HCT116 (cell line): ENCODE measurements around the gene C1orf141. TPM values are rescaled to one million over a fixed set of nuclear protein-coding genes. Genes with fewer than 3 reads are reported as not detected.

Experiments
- ATAC-seq: fragments of 200-7000 bp; cut with Tn5 transposase; 2 replicates; pipeline ENCODE4 v1.9.1; 2020; ENCODE audit warnings: mild to moderate bottlenecking, moderate library complexity
- BruUV-seq: library from RNA; stranded (reverse); fragments of 400-500 nt; replicated peaks from 2 replicates; lab custom pipeline; 2021; lab: Mats Ljungman, UMichigan
- CTCF ChIA-PET: fragments of 300-600 bp; sonication (Branson Sonifier 250); formaldehyde crosslinking; loops from one replicate; lab custom pipeline; 2021; ENCODE audit warnings: antibody characterized with exemption; lab: Charles Lee
- POLR2A ChIA-PET: fragments of 300-600, 350-600 bp; sonication (Branson Sonifier 250); formaldehyde crosslinking; loops from one replicate; lab custom pipeline; 2021; ENCODE audit warnings: antibody characterized with exemption; lab: Charles Lee
- RAD21 ChIA-PET, 2 experiments: fragments of 300-600 bp; sonication (Branson Sonifier 250); formaldehyde crosslinking; loops; one replicate each; lab custom pipeline; 2023; ENCODE audit warnings: low total read pairs in 2 of 2; ENCODE audit not compliant: uncharacterized antibody in 2 of 2, unreplicated experiment in 2 of 2, low non-redundant PET in 1 of 2; lab: Charles Lee
- DNase-seq: peaks from one replicate; pipeline ENCODE4 v3.0.0-alpha.2; 2010; ENCODE audit warnings: low read depth, low spot score
- H2AFZ ChIP-seq: fragments of 200-600 bp; shearing (Covaris generic), sonication (generic); 2 replicates; pipeline ENCODE4 v1.6.1; 2017; ENCODE audit warnings: low read depth, mixed run types, mixed read lengths, antibody characterized with exemption, low read length; ENCODE audit not compliant: poor library complexity, severe bottlenecking
- H3K27ac ChIP-seq: 2 replicates; pipeline ENCODE4 v1.5.1; 2012; ENCODE audit warnings: low read depth, low read length
- H3K27me3 ChIP-seq: fragments of 200-600 bp; sonication (generic); 2 replicates; pipeline ENCODE4 v1.6.1; 2016; ENCODE audit warnings: mixed run types, low read length, mixed read lengths; ENCODE audit not compliant: insufficient read depth
- H3K36me3 ChIP-seq, 2 experiments: fragments of 200-500 bp in 1 of 2; fragments of 200-600 bp in 1 of 2; sonication (Bioruptor generic) in 1 of 2; sonication (generic) in 1 of 2; 2 replicates each; pipeline versions ENCODE4 v1.5.1 to v1.6.1; 2014 to 2016; ENCODE audit warnings: low read length in 2 of 2, inconsistent platforms in 1 of 2, mixed read lengths in 1 of 2, mixed run types in 1 of 2; ENCODE audit not compliant: insufficient read depth in 2 of 2, control insufficient read depth in 1 of 2
- H3K4me1 ChIP-seq, 2 experiments: fragments of 200-600 bp in 1 of 2; sonication (generic) in 1 of 2; 2 replicates each; pipeline versions ENCODE4 v1.5.1 to v1.6.1; 2012 to 2017; ENCODE audit warnings: low read length in 2 of 2, inconsistent platforms in 1 of 2, mild to moderate bottlenecking in 1 of 2, mixed read lengths in 1 of 2, mixed run types in 1 of 2, moderate library complexity in 1 of 2; ENCODE audit not compliant: insufficient read depth in 2 of 2, control insufficient read depth in 1 of 2
- H3K4me2 ChIP-seq: fragments of 200-600 bp; sonication (generic); 2 replicates; pipeline ENCODE4 v1.6.1; 2017; ENCODE audit warnings: mixed run types, low read length, mixed read lengths
- H3K4me3 ChIP-seq, 2 experiments: fragments of 200-600 bp in 1 of 2; sonication (generic) in 1 of 2; replicated peaks in 1 of 2; 2 replicates each; pipeline ENCODE4 v1.5.1; 2011 to 2016; ENCODE audit warnings: low read length in 2 of 2, control low read depth in 1 of 2, low read depth in 1 of 2, mild to moderate bottlenecking in 1 of 2, mixed read lengths in 1 of 2, mixed run types in 1 of 2
- H3K79me2 ChIP-seq: fragments of 200-600 bp; sonication (generic); 2 replicates; pipeline ENCODE4 v1.6.1; 2017; ENCODE audit warnings: mild to moderate bottlenecking, mixed run types, low read length, moderate library complexity, mixed read lengths; ENCODE audit not compliant: insufficient read depth
- H3K9ac ChIP-seq: fragments of 200-600 bp; sonication (generic); 2 replicates; pipeline ENCODE4 v1.6.1; 2016; ENCODE audit warnings: low read length, mixed read lengths
- H3K9me2 ChIP-seq: fragments of 200-600 bp; sonication (generic), shearing (Covaris generic); 2 replicates; pipeline ENCODE4 v1.6.1; 2017; ENCODE audit warnings: mixed run types, mild to moderate bottlenecking, moderate library complexity; ENCODE audit not compliant: insufficient read depth
- H3K9me3 ChIP-seq, 2 experiments: fragments of 200-500 bp in 1 of 2; fragments of 200-600 bp in 1 of 2; sonication (Bioruptor generic) in 1 of 2; sonication (generic) in 1 of 2; 2 replicates each; pipeline ENCODE4 v1.6.1; 2014 to 2017; ENCODE audit warnings: low read length in 2 of 2, mixed read lengths in 2 of 2, inconsistent platforms in 1 of 2, low read depth in 1 of 2, mild to moderate bottlenecking in 1 of 2, mixed run types in 1 of 2, moderate library complexity in 1 of 2; ENCODE audit not compliant: control insufficient read depth in 1 of 2, insufficient read depth in 1 of 2
- H4K20me1 ChIP-seq: fragments of 200-600 bp; sonication (generic), shearing (Covaris generic); 2 replicates; pipeline ENCODE4 v1.6.1; 2017; ENCODE audit warnings: mixed run types, mild to moderate bottlenecking, moderate library complexity; ENCODE audit not compliant: insufficient read depth
- CEBPB ChIP-seq: IDR thresholded peaks from 2 replicates; pipeline ENCODE4 v1.6.1; 2012; ENCODE audit warnings: low read depth
- ELF1 ChIP-seq: IDR thresholded peaks from 2 replicates; pipeline ENCODE4 v1.6.1; 2012; ENCODE audit warnings: low read depth, borderline replicate concordance
- EZH2 ChIP-seq: fragments of 200-600 bp; sonication (generic); IDR thresholded peaks from 2 replicates; pipeline ENCODE4 v1.6.1; 2017; ENCODE audit warnings: antibody characterized with exemption, mixed run types
- FOSL1 ChIP-seq: IDR thresholded peaks from 2 replicates; pipeline ENCODE4 v1.6.1; 2012; ENCODE audit warnings: low read depth
- RAD21 ChIP-seq: IDR thresholded peaks from 2 replicates; pipeline ENCODE4 v1.6.1; 2012; ENCODE audit warnings: low read depth, mild to moderate bottlenecking
- SIN3A ChIP-seq: IDR thresholded peaks from 2 replicates; pipeline ENCODE4 v1.6.1; 2012; ENCODE audit warnings: low read depth
- SP1 ChIP-seq: IDR thresholded peaks from 2 replicates; pipeline ENCODE4 v1.6.1; 2012; ENCODE audit warnings: low read depth
- ZNF274 ChIP-seq: fragments of 200-500 bp; sonication (Bioruptor generic); IDR thresholded peaks from 2 replicates; pipeline ENCODE4 v1.6.1; 2014; ENCODE audit warnings: mild to moderate bottlenecking, low read depth, low read length, inconsistent platforms
- intact Hi-C: fragments of 100-400 bp; cut with micrococcal nuclease; formaldehyde crosslinking; loops from 2 replicates; pipeline ENCODE4 v1.10.0; 2022
- total RNA-seq: library from RNA; stranded (reverse); gene quantifications from one replicate; pipeline ENCODE4 v1.2.1, GENCODE V29; 2021; ENCODE audit not compliant: unreplicated experiment
- TF ChIP-seq, protein P1 (sequence below), 3 experiments: fragments of 200-600 bp in 1 of 3; sonication (generic) in 1 of 3; IDR thresholded peaks in 2 of 3; conservative IDR thresholded peaks in 1 of 3; 2 replicates each; pipeline ENCODE4 v1.5.1; 2012 to 2017; ENCODE audit warnings: low read depth in 2 of 3, low read length in 2 of 3, antibody characterized with exemption in 1 of 3, borderline replicate concordance in 1 of 3, control low read depth in 1 of 3, mild to moderate bottlenecking in 1 of 3, mixed read lengths in 1 of 3, mixed run types in 1 of 3, moderate library complexity in 1 of 3; ENCODE audit not compliant: insufficient read depth in 1 of 3
- TF ChIP-seq, protein P2 (sequence below): IDR thresholded peaks from 2 replicates; pipeline ENCODE4 v1.6.1; 2012; ENCODE audit warnings: low read depth
- TF ChIP-seq, protein P3 (sequence below): IDR thresholded peaks from 2 replicates; pipeline ENCODE4 v1.6.1; 2012
- TF ChIP-seq, protein P4 (sequence below): IDR thresholded peaks from 2 replicates; pipeline ENCODE4 v1.6.1; 2012

The C1orf141 gene
- total RNA-seq, 1 experiment from 2014 or later: not detected

DNA sequence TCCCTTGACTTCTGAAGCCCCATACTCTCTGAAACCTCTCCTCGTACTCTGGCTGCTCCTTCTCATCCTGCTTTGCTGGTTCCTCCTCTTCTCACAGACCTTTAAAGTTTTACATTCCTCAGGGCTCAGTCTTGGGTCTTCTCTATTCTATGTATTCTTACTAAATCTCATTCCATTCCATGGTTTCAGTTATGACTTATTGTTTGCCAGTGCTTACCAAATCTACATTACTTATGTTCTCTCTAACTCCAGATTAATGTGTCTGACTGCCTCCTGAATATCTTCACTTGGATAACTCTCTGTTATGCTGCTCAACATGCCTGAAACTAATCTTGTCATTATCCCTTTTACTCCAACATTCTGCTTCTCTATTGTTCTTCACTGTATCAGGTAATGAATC, 75.4 kb downstream of the C1orf141 start:
- Histone ChIP-seq H3K27me3 (no peaks in the 10 kb centered on the region), H3K4me1 (peaks cover 7 to 29% of the 10 kb centered on the region in 2 experiments; a peak in 2 of 4 replicates), H3K27ac (no peak overlapping the region), H3K4me3 (no peak overlapping the region), H4K20me1 (no peaks in the 10 kb centered on the region), H3K36me3 (no peaks in the 10 kb centered on the region), H3K79me2 (no peaks in the 10 kb centered on the region), H3K4me2 (no peak overlapping the region), H2AFZ (no peak overlapping the region), H3K9me3 (no peaks in the 10 kb centered on the region), H3K9ac (no peak overlapping the region), H3K9me2 (no peaks in the 10 kb centered on the region)
- ChIA-PET POLR2A (no interaction called here), CTCF (no interaction called here), RAD21 (no interaction called here)
- intact Hi-C loops: no loop called here
- ATAC-seq (no peak), DNase-seq (no peak)
- no TSS peak for BruUV-seq
- no peak for TF ChIP-seq FOSL1
- TF ChIP-seq, protein P1, sequence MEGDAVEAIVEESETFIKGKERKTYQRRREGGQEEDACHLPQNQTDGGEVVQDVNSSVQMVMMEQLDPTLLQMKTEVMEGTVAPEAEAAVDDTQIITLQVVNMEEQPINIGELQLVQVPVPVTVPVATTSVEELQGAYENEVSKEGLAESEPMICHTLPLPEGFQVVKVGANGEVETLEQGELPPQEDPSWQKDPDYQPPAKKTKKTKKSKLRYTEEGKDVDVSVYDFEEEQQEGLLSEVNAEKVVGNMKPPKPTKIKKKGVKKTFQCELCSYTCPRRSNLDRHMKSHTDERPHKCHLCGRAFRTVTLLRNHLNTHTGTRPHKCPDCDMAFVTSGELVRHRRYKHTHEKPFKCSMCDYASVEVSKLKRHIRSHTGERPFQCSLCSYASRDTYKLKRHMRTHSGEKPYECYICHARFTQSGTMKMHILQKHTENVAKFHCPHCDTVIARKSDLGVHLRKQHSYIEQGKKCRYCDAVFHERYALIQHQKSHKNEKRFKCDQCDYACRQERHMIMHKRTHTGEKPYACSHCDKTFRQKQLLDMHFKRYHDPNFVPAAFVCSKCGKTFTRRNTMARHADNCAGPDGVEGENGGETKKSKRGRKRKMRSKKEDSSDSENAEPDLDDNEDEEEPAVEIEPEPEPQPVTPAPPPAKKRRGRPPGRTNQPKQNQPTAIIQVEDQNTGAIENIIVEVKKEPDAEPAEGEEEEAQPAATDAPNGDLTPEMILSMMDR (IDR thresholded peaks at IDR 0.05 in 2 of 3, conservative IDR thresholded peaks at IDR 0.05 in 1 of 3; ENCODE audit: borderline replicate concordance in 1 of 3, insufficient read depth in 1 of 3, low read depth in 2 of 3, low read length in 2 of 3): no peak

DNA sequence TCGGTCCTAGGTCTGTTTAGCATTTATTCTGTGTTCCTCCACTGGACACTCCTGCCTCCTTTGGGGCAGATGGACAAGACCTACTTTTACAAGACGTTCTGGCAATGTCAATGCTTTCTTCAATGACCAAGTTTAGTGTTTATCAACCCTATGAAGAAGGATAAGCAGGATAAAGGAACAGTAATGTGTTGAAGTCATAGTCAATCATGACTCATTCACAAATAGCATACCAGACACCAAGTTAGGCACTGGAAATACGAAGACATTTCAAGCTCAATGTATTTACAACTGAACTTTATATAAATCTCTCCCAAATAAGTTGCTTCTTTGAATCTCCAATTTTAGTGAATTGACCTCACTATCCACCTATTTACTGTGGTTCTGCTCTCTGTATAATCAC, 76.0 kb downstream of the C1orf141 start:
- no peak overlapping the region for H3K4me3 ChIP-seq
- TF ChIP-seq FOSL1 (no peak), SP1 (no peak), RAD21 (no peak), ELF1 (no peak), CEBPB (no peak), EZH2 (no peak), ZNF274 (no peak), SIN3A (no peak)
- TF ChIP-seq, protein P2, sequence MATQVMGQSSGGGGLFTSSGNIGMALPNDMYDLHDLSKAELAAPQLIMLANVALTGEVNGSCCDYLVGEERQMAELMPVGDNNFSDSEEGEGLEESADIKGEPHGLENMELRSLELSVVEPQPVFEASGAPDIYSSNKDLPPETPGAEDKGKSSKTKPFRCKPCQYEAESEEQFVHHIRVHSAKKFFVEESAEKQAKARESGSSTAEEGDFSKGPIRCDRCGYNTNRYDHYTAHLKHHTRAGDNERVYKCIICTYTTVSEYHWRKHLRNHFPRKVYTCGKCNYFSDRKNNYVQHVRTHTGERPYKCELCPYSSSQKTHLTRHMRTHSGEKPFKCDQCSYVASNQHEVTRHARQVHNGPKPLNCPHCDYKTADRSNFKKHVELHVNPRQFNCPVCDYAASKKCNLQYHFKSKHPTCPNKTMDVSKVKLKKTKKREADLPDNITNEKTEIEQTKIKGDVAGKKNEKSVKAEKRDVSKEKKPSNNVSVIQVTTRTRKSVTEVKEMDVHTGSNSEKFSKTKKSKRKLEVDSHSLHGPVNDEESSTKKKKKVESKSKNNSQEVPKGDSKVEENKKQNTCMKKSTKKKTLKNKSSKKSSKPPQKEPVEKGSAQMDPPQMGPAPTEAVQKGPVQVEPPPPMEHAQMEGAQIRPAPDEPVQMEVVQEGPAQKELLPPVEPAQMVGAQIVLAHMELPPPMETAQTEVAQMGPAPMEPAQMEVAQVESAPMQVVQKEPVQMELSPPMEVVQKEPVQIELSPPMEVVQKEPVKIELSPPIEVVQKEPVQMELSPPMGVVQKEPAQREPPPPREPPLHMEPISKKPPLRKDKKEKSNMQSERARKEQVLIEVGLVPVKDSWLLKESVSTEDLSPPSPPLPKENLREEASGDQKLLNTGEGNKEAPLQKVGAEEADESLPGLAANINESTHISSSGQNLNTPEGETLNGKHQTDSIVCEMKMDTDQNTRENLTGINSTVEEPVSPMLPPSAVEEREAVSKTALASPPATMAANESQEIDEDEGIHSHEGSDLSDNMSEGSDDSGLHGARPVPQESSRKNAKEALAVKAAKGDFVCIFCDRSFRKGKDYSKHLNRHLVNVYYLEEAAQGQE: no peak
- TF ChIP-seq, protein P3, sequence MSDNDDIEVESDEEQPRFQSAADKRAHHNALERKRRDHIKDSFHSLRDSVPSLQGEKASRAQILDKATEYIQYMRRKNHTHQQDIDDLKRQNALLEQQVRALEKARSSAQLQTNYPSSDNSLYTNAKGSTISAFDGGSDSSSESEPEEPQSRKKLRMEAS: no peak
- TF ChIP-seq, protein P4, sequence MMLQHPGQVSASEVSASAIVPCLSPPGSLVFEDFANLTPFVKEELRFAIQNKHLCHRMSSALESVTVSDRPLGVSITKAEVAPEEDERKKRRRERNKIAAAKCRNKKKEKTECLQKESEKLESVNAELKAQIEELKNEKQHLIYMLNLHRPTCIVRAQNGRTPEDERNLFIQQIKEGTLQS: no peak
- TF ChIP-seq, all 23 proteins: peak for 0
- H2AFZ ChIP-seq: no peak overlapping the region
- no peaks in the 10 kb centered on the region for H3K9me2 ChIP-seq
- ATAC-seq (no peak), DNase-seq (no peak)
- BruUV-seq: no TSS peak
- no peaks in the 10 kb centered on the region for H3K36me3 ChIP-seq
- no peak overlapping the region for H3K4me2 ChIP-seq
- intact Hi-C loops: no loop called here
- no peaks in the 10 kb centered on the region for H4K20me1 ChIP-seq
- ChIA-PET CTCF (no interaction called here), POLR2A (no interaction called here), RAD21 (no interaction called here)
- H3K9me3 ChIP-seq: no peaks in the 10 kb centered on the region
- H3K9ac ChIP-seq: no peak overlapping the region
- H3K4me1 ChIP-seq: peaks cover 7 to 30% of the 10 kb centered on the region in 2 experiments; a peak in 2 of 4 replicates
- no peaks in the 10 kb centered on the region for H3K27me3 ChIP-seq
- no peaks in the 10 kb centered on the region for H3K79me2 ChIP-seq
- H3K27ac ChIP-seq: no peak overlapping the region
